Activated CD8-positive, alpha-beta T cell treated with anti-CD3 and anti-CD28 coated beads for 36 hours (primary cell): ENCODE results near the gene MARCKSL1. TPM values are rescaled to one million over a fixed set of nuclear protein-coding genes. Genes with fewer than 3 reads are reported as not detected.

Experiments used
- ATAC-seq: fragments of 200-7000 bp; cut with Tn5 transposase; one replicate; pipeline ENCODE4 v1.10.0; 2021; ENCODE audit warnings: mild to moderate bottlenecking, moderate library complexity
- CTCF ChIA-PET: fragments of 350-600 bp; sonication (Branson Sonifier 250); formaldehyde crosslinking; loops from one replicate; lab custom pipeline; 2021; ENCODE audit warnings: antibody characterized with exemption; lab: Charles Lee
- POLR2A ChIA-PET: fragments of 350-600 bp; sonication (Branson Sonifier 250); formaldehyde crosslinking; loops from one replicate; lab custom pipeline; 2021; ENCODE audit warnings: antibody characterized with exemption; lab: Charles Lee
- DNase-seq: peaks from one replicate; pipeline ENCODE4 v3.0.0-alpha.2; 2020
- H3K27ac Mint-ChIP-seq: one replicate; pipeline ENCODE4 v1.8.0; 2021; ENCODE audit warnings: mild to moderate bottlenecking, mixed read lengths
- H3K27me3 Mint-ChIP-seq: one replicate; pipeline ENCODE4 v1.8.0; 2021; ENCODE audit warnings: mixed read lengths
- H3K36me3 Mint-ChIP-seq: one replicate; pipeline ENCODE4 v1.8.0; 2021; ENCODE audit warnings: low read depth, mixed read lengths
- H3K4me1 Mint-ChIP-seq: one replicate; pipeline ENCODE4 v1.8.0; 2021; ENCODE audit warnings: low read depth, mixed read lengths
- H3K4me3 Mint-ChIP-seq: one replicate; pipeline ENCODE4 v1.8.0; 2021; ENCODE audit warnings: mild to moderate bottlenecking, moderate library complexity, mixed read lengths
- H3K9me3 Mint-ChIP-seq: one replicate; pipeline ENCODE4 v1.8.0; 2021; ENCODE audit warnings: mixed read lengths
- CTCF ChIP-seq: fragments of 200-600 bp; IDR thresholded peaks from one replicate; pipeline ENCODE4 v1.8.0; 2022; ENCODE audit warnings: antibody characterized with exemption, mild to moderate bottlenecking
- intact Hi-C: fragments of 100-400 bp; cut with micrococcal nuclease; formaldehyde crosslinking; loops from one replicate; pipeline ENCODE4 v1.10.0; 2022
- total RNA-seq, 2 experiments: library from RNA; stranded (reverse); gene quantifications; one replicate each; pipeline ENCODE4 v1.2.3, GENCODE V29; 2021

MARCKSL1 gene
- total RNA-seq, 2 experiments from 2014 or later: 31.2 to 33.5 TPM

- ATAC-seq (peak; percentile 59), DNase-seq (peak; percentile 67)
- H3K4me1 Mint-ChIP-seq: peaks cover 41% of the 10 kb centered on the region
- H3K4me3 Mint-ChIP-seq: no peak overlapping the region
- ChIA-PET POLR2A (interaction anchor here (0.6 kb wide), 1 partner anchor 145 kb away, joined by 3 read pairs; no protein-coding TSS in a partner anchor), CTCF (interaction anchor here (0.9 kb wide), 1 partner anchor 9 kb away, joined by 3 read pairs; no protein-coding TSS in a partner anchor)
- peak overlapping the region; percentile 39 for H3K27ac Mint-ChIP-seq
- no peak for TF ChIP-seq CTCF
- intact Hi-C loops: no loop called here
- no peaks in the 10 kb centered on the region for H3K9me3 Mint-ChIP-seq
- H3K27me3 Mint-ChIP-seq: no peaks in the 10 kb centered on the region
- H3K36me3 Mint-ChIP-seq: no peaks in the 10 kb centered on the region
Observed at GRCh38 chr1:32339363-32339978, 3.4 kb upstream of the MARCKSL1 start.

GRCh38 chr1:32338637-32339145, 2.7 kb upstream of the MARCKSL1 start:
- Mint-ChIP-seq H3K4me1 (peaks cover 48% of the 10 kb centered on the region), H3K27me3 (no peaks in the 10 kb centered on the region), H3K36me3 (peaks cover 3% of the 10 kb centered on the region), H3K27ac (no peak overlapping the region), H3K4me3 (no peak overlapping the region), H3K9me3 (no peaks in the 10 kb centered on the region)
- no peak for ATAC-seq
- intact Hi-C loops: no loop called here
- TF ChIP-seq CTCF: no peak
- no peak for DNase-seq
- CTCF ChIA-PET: interaction anchor here (0.9 kb wide), 1 partner anchor 8 kb away, joined by 3 read pairs; no protein-coding TSS in a partner anchor
- POLR2A ChIA-PET: interaction anchor here (0.6 kb wide), 1 partner anchor 145 kb away, joined by 3 read pairs; no protein-coding TSS in a partner anchor

- CTCF ChIA-PET: interaction anchor here (0.8 to 1.6 kb wide), 4 partner anchors 34 to 89 kb away, joined by 3 to 4 read pairs (median 4); partner anchors contain the start of gene BSDC1
- Mint-ChIP-seq H3K4me1 (peaks cover 53% of the 10 kb centered on the region), H3K4me3 (no peak overlapping the region)
Observed at GRCh38 chr1:32337855-32338636, 2.0 kb upstream of the MARCKSL1 start.

GRCh38 chr1:32336963-32337675, 1.1 kb upstream of the MARCKSL1 start:
- ChIA-PET POLR2A (interaction anchor here (1.0 to 3.6 kb wide), 11 partner anchors 9 to 114 kb away, joined by 3 to 39 read pairs (median 6); partner anchors contain the start of genes BSDC1, HDAC1 and LCK), CTCF (interaction anchor here (0.8 to 2.7 kb wide), 7 partner anchors 17 to 122 kb away, joined by 3 to 17 read pairs (median 4); partner anchors contain the start of gene BSDC1)
- peaks cover 7% of the 10 kb centered on the region for H3K36me3 Mint-ChIP-seq
- peak overlapping the region; percentile 49 for H3K27ac Mint-ChIP-seq
- DNase-seq (peak; percentile 88), ATAC-seq (peak; percentile 70)
- no peak for TF ChIP-seq CTCF
- intact Hi-C loops: no loop called here
- peak overlapping the region; percentile 36 for H3K4me3 Mint-ChIP-seq
- H3K9me3 Mint-ChIP-seq: no peaks in the 10 kb centered on the region
- H3K27me3 Mint-ChIP-seq: no peaks in the 10 kb centered on the region
- peaks cover 49% of the 10 kb centered on the region for H3K4me1 Mint-ChIP-seq

More at GRCh38 chr1:32337855-32338636, 2.0 kb upstream of the MARCKSL1 start:
- Mint-ChIP-seq H3K27me3 (no peaks in the 10 kb centered on the region), H3K36me3 (peaks cover 7% of the 10 kb centered on the region), H3K9me3 (no peaks in the 10 kb centered on the region), H3K27ac (no peak overlapping the region)
- intact Hi-C loops: no loop called here
- DNase-seq (peak; percentile 57), ATAC-seq (peak; percentile 13)
- TF ChIP-seq CTCF: no peak
- POLR2A ChIA-PET: interaction anchor here (1.3 to 3.6 kb wide), 5 partner anchors 8 to 89 kb away, joined by 3 to 39 read pairs (median 19); partner anchors contain the start of gene BSDC1
